T-helper 17 cell (primary cell): ENCODE data around the gene GPR158. TPM values are rescaled to one million over a fixed set of nuclear protein-coding genes. Genes with fewer than 3 reads are reported as not detected.

Source experiments
- ATAC-seq: fragments of 150-1000 bp; cut with Tn5 transposase; 2 replicates; pipeline ENCODE4 v1.10.0; 2021; ENCODE audit warnings: mild to moderate bottlenecking, moderate library complexity
- DNase-seq, 3 donors: peaks; one replicate each; pipeline versions ENCODE4 v3.0.0 to v3.0.0-alpha.2; 2020 to 2021
- H3K9me3 ChIP-seq: one replicate; pipeline ENCODE4 v1.7.0; 2013; ENCODE audit warnings: low read length, mild to moderate bottlenecking; ENCODE audit not compliant: control insufficient read depth, poor library complexity, severe bottlenecking
- H3K27ac Mint-ChIP-seq: one replicate; pipeline ENCODE4 v1.8.0; 2022; ENCODE audit warnings: mild to moderate bottlenecking, moderate library complexity, mixed read lengths
- H3K27me3 Mint-ChIP-seq: one replicate; pipeline ENCODE4 v1.8.0; 2022; ENCODE audit warnings: mixed read lengths
- H3K36me3 Mint-ChIP-seq: one replicate; pipeline ENCODE4 v1.8.0; 2022; ENCODE audit warnings: low read depth, mixed read lengths
- H3K4me1 Mint-ChIP-seq: one replicate; pipeline ENCODE4 v1.8.0; 2022; ENCODE audit warnings: mild to moderate bottlenecking, mixed read lengths
- H3K4me3 Mint-ChIP-seq: one replicate; pipeline ENCODE4 v1.8.0; 2022; ENCODE audit warnings: mild to moderate bottlenecking, moderate library complexity, mixed read lengths
- total RNA-seq, 4 donors: library from RNA in 2 of 4; stranded (reverse) in 2 of 4; gene quantifications; one replicate each; pipeline ENCODE4 v1.2.3 and lab custom pipeline; 2022 to 2026

The GPR158 gene
- total RNA-seq, 2 donors from 2014 or later, result not detected

GRCh38 chr10:25632802-25633201 lies 458.0 kb downstream of the GPR158 start:
- Mint-ChIP-seq H3K27me3 (no peaks in the 10 kb centered on the region), H3K27ac (no peak overlapping the region), H3K4me3 (no peak overlapping the region), H3K36me3 (no peaks in the 10 kb centered on the region), H3K4me1 (no peaks in the 10 kb centered on the region)
- DNase-seq, result no peak
- H3K9me3 ChIP-seq, result no peaks in the 10 kb centered on the region
- ATAC-seq, result no peak

DNA sequence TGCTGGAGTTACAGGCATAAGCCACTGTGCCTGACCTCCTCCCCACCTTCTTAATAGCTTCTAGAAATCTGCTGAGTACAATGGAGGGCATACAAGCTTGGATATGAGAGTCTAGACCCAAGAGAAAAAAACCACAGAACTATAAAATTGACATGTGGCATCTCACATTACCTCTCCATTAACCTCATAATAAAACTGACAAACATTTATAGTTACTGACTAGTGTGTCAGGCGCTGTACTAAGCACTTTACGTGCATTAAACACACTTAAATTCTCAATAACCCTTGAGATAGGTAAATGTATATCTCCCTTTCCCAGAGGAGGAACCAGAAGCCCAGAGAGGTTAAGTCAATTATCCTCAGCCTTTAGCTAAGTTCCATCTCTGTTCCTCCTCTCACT lies 458.7 kb downstream of the GPR158 start:
- no peaks in the 10 kb centered on the region for H3K9me3 ChIP-seq
- no peaks in the 10 kb centered on the region for H3K27me3 Mint-ChIP-seq

DNA sequence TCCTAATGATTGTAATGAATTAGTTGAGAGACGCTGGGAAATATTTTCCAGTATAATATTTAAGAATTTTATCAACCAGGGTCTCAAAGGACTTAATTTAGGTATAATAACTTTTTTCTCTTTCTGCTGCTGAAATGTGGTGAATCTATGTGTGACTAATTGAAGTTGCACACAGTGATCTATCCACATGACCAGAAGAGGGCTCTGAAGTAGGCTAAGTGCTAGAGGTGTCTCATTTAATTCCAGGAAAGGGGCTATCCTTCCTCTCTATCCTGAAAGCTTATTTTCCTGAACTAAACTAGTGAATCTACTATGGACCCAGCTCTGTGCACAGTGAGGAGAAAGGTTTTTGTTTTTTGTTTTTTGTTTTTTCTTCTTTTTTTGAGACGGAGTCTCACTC lies 464.8 kb downstream of the GPR158 start:
- Mint-ChIP-seq H3K36me3 (no peaks in the 10 kb centered on the region), H3K27me3 (no peaks in the 10 kb centered on the region), H3K4me1 (no peaks in the 10 kb centered on the region), H3K4me3 (no peak overlapping the region), H3K27ac (no peak overlapping the region)
- ATAC-seq (no peak), DNase-seq (no peak)
- H3K9me3 ChIP-seq, result no peaks in the 10 kb centered on the region

More for the DNA sequence above, 458.7 kb downstream of the GPR158 start:
- H3K36me3 Mint-ChIP-seq, result no peaks in the 10 kb centered on the region
- no peak for DNase-seq
- no peak for ATAC-seq
- no peak overlapping the region for H3K4me3 Mint-ChIP-seq
- H3K4me1 Mint-ChIP-seq, result no peaks in the 10 kb centered on the region
- no peak overlapping the region for H3K27ac Mint-ChIP-seq

GRCh38 chr10:25641595-25641994 lies 466.8 kb downstream of the GPR158 start:
- no peak overlapping the region for H3K4me3 Mint-ChIP-seq
- H3K4me1 Mint-ChIP-seq, result no peaks in the 10 kb centered on the region
- H3K27ac Mint-ChIP-seq, result no peak overlapping the region
- no peaks in the 10 kb centered on the region for H3K9me3 ChIP-seq
- no peaks in the 10 kb centered on the region for H3K27me3 Mint-ChIP-seq
- H3K36me3 Mint-ChIP-seq, result no peaks in the 10 kb centered on the region
- ATAC-seq, result no peak
- no peak for DNase-seq

DNA sequence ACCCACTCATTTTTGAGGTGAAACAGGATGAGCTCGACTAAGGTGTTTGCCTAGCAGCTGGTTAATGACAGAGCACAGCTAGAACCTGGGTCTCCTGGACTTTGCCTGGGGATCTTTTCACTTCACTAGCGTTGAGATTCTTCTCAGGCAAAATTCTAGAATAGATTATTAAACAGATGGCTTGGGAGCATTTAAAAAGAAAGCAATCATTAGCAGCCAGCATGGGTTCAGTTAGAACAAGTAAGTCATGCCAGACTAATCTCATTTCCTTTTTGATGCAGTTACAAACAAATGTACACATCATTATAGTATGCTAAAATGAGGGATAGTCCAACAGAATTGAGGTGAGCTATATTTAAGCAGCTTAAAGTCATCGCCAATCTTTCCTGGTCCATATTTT lies 467.9 kb downstream of the GPR158 start:
- H3K9me3 ChIP-seq, result no peaks in the 10 kb centered on the region
- no peak for ATAC-seq
- no peaks in the 10 kb centered on the region for H3K4me1 Mint-ChIP-seq

DNA sequence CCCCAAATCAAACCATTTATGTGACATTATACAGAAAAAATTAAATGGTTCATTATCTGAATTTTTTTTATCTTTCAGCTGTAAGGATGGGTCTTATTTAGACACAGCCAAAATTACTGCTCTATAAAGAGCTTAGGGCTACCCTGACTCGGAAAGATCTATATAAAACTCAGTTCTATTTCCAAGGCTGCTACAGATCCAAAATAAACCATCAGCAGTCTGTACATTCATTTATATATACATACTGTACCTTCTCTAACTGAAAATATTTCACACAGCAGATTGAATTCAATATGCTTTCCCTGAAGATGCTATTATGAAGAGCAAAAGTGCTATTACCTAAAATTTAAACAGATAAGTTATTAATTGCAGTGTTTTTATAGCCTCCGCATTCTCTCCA lies 471.6 kb downstream of the GPR158 start:
- Mint-ChIP-seq H3K4me3 (no peak overlapping the region), H3K27me3 (no peaks in the 10 kb centered on the region), H3K36me3 (no peaks in the 10 kb centered on the region), H3K27ac (no peak overlapping the region), H3K4me1 (no peaks in the 10 kb centered on the region)
- DNase-seq (no peak), ATAC-seq (no peak)
- H3K9me3 ChIP-seq, result no peaks in the 10 kb centered on the region

More for the DNA sequence above, 467.9 kb downstream of the GPR158 start:
- no peak for DNase-seq
- Mint-ChIP-seq H3K36me3 (no peaks in the 10 kb centered on the region), H3K4me3 (no peak overlapping the region), H3K27ac (no peak overlapping the region), H3K27me3 (no peaks in the 10 kb centered on the region)

DNA sequence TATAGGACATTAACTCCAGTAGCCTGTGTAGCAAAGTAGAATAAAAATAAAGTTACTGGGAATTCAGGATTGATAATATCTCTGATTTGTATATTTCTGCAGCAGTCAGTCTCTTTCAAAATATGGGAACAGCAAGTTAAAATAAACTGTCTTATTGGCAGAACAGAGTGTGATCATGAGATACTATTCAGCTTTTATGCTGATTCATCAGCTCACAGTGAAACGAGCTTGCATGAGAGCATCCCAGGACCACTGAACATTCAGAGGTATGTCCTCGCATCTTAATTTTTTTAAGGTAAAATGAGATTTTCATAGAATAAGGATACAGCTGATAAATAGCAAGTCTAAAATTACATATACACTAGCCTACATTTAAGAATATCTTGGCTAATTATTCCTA lies 476.7 kb downstream of the GPR158 start:
- no peaks in the 10 kb centered on the region for H3K36me3 Mint-ChIP-seq
- H3K4me1 Mint-ChIP-seq, result no peaks in the 10 kb centered on the region
- ATAC-seq (no peak), DNase-seq (no peak)
- no peak overlapping the region for H3K4me3 Mint-ChIP-seq
- no peaks in the 10 kb centered on the region for H3K9me3 ChIP-seq
- H3K27ac Mint-ChIP-seq, result no peak overlapping the region
- H3K27me3 Mint-ChIP-seq, result no peaks in the 10 kb centered on the region

Other genes starting within 250 kb of the GPR158 start
- 1 to 10 TPM in 1 of 2 donors, under 1 TPM in 1; 0.40 to 3.6 TPM for gene PRTFDC1, start 222.4 kb upstream of the GPR158 start, total RNA-seq
- 10 to 100 TPM in 1 of 2 donors, under 1 TPM in 1; 0.85 to 14.9 TPM for gene ENKUR, start 158.8 kb upstream of the GPR158 start, total RNA-seq
- gene THNSL1, start 158.4 kb upstream of the GPR158 start, total RNA-seq, result 1 to 10 TPM in 1 of 2 donors, under 1 TPM in 1; 0.73 to 1.4 TPM